HepG2 (cell line): ENCODE results near the gene RPL23. TPM values are rescaled to one million over a fixed set of nuclear protein-coding genes. Genes with fewer than 3 reads are reported as not detected.
A peak's percentile ranks its signal among the peaks of the same experiment; 100 is the strongest.

Experiments
- AGO2 ChIP-seq: fragments of 200-400 bp; formaldehyde crosslinking; optimal IDR thresholded peaks from 2 replicates; pipeline ENCODE3; 2017; ENCODE audit warnings: mild to moderate bottlenecking, low read depth, low read length, moderate library complexity
- BCLAF1 ChIP-seq: fragments of 450-650 bp; IDR thresholded peaks from 2 replicates; pipeline ENCODE4 v1.6.1; 2017; ENCODE audit warnings: mild to moderate bottlenecking
- CHD2 ChIP-seq: IDR thresholded peaks from 2 replicates; pipeline ENCODE4 v1.6.1; 2011; ENCODE audit warnings: low read depth, low read length, improper control_type of control experiment
- FLYWCH1 ChIP-seq: sonication (generic); formaldehyde crosslinking; IDR thresholded peaks from 2 replicates; pipeline ENCODE4 v1.8.1; 2023; ENCODE audit warnings: mild to moderate bottlenecking, missing genetic modification reagents
- GABPB1 ChIP-seq: IDR thresholded peaks from 2 replicates; pipeline ENCODE4 v1.6.1; 2016; ENCODE audit warnings: mild to moderate bottlenecking, missing genetic modification reagents, moderate library complexity, missing compliant biosample characterization
- GFI1 ChIP-seq: sonication (generic); formaldehyde crosslinking; IDR thresholded peaks from 2 replicates; pipeline ENCODE4 v1.5.0; 2020; ENCODE audit warnings: missing genetic modification reagents, mild to moderate bottlenecking, borderline replicate concordance
- HDAC2 ChIP-seq: sonication (generic); formaldehyde crosslinking; IDR thresholded peaks from 2 replicates; pipeline ENCODE4 v1.4.0; 2020; ENCODE audit warnings: missing genetic modification reagents
- KDM1A ChIP-seq: IDR thresholded peaks from 2 replicates; pipeline ENCODE4 v1.6.1; 2016; ENCODE audit warnings: missing compliant biosample characterization
- NCOA1 ChIP-seq: sonication (generic); formaldehyde crosslinking; IDR thresholded peaks from 2 replicates; pipeline ENCODE4 v1.9.0; 2021; ENCODE audit warnings: missing genetic modification reagents
- PHF5A ChIP-seq: IDR thresholded peaks from one replicate; pipeline ENCODE4 v1.6.1; 2018; ENCODE audit warnings: low read depth, missing genetic modification reagents; ENCODE audit not compliant: unreplicated experiment
- SATB2 ChIP-seq: sonication (generic); formaldehyde crosslinking; IDR thresholded peaks from 2 replicates; pipeline ENCODE4 v1.5.0; 2020; ENCODE audit warnings: missing genetic modification reagents
- SCMH1 ChIP-seq: sonication (generic); formaldehyde crosslinking; IDR thresholded peaks from 2 replicates; pipeline ENCODE4 v1.9.0; 2021; ENCODE audit warnings: missing genetic modification reagents, mild to moderate bottlenecking, borderline replicate concordance
- SYNCRIP ChIP-seq: fragments of 200-400 bp; formaldehyde crosslinking; IDR thresholded peaks from 2 replicates; pipeline ENCODE4 v1.6.1; 2018; ENCODE audit warnings: mild to moderate bottlenecking, low read depth, low read length; ENCODE audit not compliant: insufficient read depth
- TRIM22 ChIP-seq: fragments of 450-650 bp; IDR thresholded peaks from 2 replicates; pipeline ENCODE4 v1.6.1; 2017
- UBTF ChIP-seq: sonication (generic); formaldehyde crosslinking; IDR thresholded peaks from 2 replicates; pipeline ENCODE4 v1.4.0; 2020; ENCODE audit warnings: mild to moderate bottlenecking, missing genetic modification reagents
- ZNF430 ChIP-seq: sonication (generic); formaldehyde crosslinking; IDR thresholded peaks from 2 replicates; pipeline ENCODE4 v1.9.0; 2021; ENCODE audit warnings: mild to moderate bottlenecking, missing genetic modification reagents
- ZNF577 ChIP-seq: sonication (generic); formaldehyde crosslinking; IDR thresholded peaks from 2 replicates; pipeline ENCODE4 v1.4.0; 2020; ENCODE audit warnings: mild to moderate bottlenecking, low read depth, missing genetic modification reagents, borderline replicate concordance
- ZNF768 ChIP-seq: sonication (generic); formaldehyde crosslinking; IDR thresholded peaks from 2 replicates; pipeline ENCODE4 v1.4.0; 2020; ENCODE audit warnings: missing genetic modification reagents
- ZSCAN25 ChIP-seq: sonication (generic); formaldehyde crosslinking; IDR thresholded peaks from 2 replicates; pipeline ENCODE4 v1.8.0; 2022; ENCODE audit warnings: mild to moderate bottlenecking, missing genetic modification reagents
- polyA plus RNA-seq, 8 experiments: library from polyadenylated mRNA; depleted of rRNA in 3 of 8; stranded (reverse) in 7 of 8; unstranded in 1 of 8; fragments of >200 nt; fragmentation: Illumina TruSeq in 4 of 8; extraction: Trizol in 4 of 8; gene quantifications; 2 replicates each; pipeline versions ENCODE4 v1.2.1 to v1.2.3, GENCODE V29; 2011 to 2016; ENCODE audit warnings: low read depth in 4 of 8, missing spikeins in 1 of 8, mixed read lengths in 1 of 8; ENCODE audit not compliant: insufficient read depth in 1 of 8
- total RNA-seq, 5 experiments: library from RNA; depleted of rRNA; stranded (reverse); fragments of >200 nt; fragmentation: Illumina TruSeq; extraction: Trizol; gene quantifications; 2 replicates each; pipeline ENCODE4 v1.2.3, GENCODE V29; 2016; ENCODE audit warnings: low read depth in 1 of 5
- TF ChIP-seq, protein P1 (sequence below): sonication (generic); formaldehyde crosslinking; IDR thresholded peaks from 2 replicates; pipeline ENCODE4 v1.9.0; 2022; ENCODE audit warnings: low read depth, missing genetic modification reagents
- TF ChIP-seq, protein P2 (sequence below): IDR thresholded peaks from 2 replicates; pipeline ENCODE4 v1.6.1; 2016; ENCODE audit warnings: low read depth

The RPL23 gene
- total and polyA plus RNA-seq, 2 of the 13 experiments (the other 11 are each of a cell fraction or from before 2014, with no cell fraction given) = 2,790 to 4,860 TPM

DNA sequence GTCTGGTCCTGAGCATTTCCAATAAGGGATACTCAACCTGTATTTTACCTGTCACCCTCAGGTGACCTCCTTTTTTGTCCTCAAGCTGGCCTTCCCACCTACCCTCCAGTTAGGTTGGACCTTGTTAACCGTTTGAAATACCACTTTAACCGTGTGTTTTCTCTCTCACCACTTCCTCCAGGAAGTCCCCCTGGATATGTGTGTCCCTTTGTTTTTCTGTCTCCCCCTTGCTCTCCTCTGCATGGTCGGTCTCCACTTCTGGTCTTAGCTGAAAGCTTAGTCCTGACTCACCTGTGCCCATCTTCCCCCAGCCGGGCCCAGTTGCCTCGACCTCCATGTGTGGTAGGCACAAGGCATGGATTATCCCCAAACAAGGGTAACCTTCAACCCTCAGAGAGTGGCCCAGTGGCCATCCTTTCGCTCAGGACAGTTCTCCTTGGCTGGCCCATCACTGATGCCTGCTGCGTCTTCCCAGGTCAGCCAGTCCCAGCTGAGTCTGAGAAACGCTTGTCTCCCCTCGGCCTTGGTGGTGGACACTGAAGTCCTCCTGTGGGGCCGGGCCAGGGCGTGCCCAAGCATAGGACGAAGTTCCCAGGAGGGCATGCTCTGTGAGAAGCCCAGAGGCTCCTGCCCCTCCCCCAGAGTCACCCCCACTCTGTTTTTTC, 36.4 kb upstream of the RPL23 start (continued):
- peak; percentile 20; the same call in 1 of the 2 replicates for TF ChIP-seq ZNF768 (CRISPR knock-in tag)
- no peak for TF ChIP-seq SCMH1 (CRISPR knock-in tag)
- no peak for TF ChIP-seq SATB2 (CRISPR knock-in tag)
- TF ChIP-seq GABPB1 (CRISPR knock-in tag) = no peak
- no peak for TF ChIP-seq BCLAF1
- TF ChIP-seq, protein P1, sequence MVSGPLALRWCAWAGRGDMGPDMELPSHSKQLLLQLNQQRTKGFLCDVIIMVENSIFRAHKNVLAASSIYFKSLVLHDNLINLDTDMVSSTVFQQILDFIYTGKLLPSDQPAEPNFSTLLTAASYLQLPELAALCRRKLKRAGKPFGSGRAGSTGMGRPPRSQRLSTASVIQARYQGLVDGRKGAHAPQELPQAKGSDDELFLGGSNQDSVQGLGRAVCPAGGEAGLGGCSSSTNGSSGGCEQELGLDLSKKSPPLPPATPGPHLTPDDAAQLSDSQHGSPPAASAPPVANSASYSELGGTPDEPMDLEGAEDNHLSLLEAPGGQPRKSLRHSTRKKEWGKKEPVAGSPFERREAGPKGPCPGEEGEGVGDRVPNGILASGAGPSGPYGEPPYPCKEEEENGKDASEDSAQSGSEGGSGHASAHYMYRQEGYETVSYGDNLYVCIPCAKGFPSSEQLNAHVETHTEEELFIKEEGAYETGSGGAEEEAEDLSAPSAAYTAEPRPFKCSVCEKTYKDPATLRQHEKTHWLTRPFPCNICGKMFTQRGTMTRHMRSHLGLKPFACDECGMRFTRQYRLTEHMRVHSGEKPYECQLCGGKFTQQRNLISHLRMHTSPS (CRISPR knock-in tag) = no peak
- TF ChIP-seq HDAC2 (CRISPR knock-in tag) = no peak
- TF ChIP-seq CHD2 = no peak
- no peak for TF ChIP-seq FLYWCH1
- TF ChIP-seq ZSCAN25 (CRISPR knock-in tag) = no peak
- TF ChIP-seq KDM1A (CRISPR knock-in tag) = no peak
- TF ChIP-seq ZNF577 = no peak
- peak; percentile 54 for TF ChIP-seq AGO2
- TF ChIP-seq SYNCRIP = no peak
- no peak for TF ChIP-seq TRIM22
- TF ChIP-seq NCOA1 (CRISPR knock-in tag) = no peak
- TF ChIP-seq GFI1 = no peak
- TF ChIP-seq PHF5A (CRISPR knock-in tag) = no peak
- no peak for TF ChIP-seq UBTF (CRISPR knock-in tag)
- TF ChIP-seq, protein P2, sequence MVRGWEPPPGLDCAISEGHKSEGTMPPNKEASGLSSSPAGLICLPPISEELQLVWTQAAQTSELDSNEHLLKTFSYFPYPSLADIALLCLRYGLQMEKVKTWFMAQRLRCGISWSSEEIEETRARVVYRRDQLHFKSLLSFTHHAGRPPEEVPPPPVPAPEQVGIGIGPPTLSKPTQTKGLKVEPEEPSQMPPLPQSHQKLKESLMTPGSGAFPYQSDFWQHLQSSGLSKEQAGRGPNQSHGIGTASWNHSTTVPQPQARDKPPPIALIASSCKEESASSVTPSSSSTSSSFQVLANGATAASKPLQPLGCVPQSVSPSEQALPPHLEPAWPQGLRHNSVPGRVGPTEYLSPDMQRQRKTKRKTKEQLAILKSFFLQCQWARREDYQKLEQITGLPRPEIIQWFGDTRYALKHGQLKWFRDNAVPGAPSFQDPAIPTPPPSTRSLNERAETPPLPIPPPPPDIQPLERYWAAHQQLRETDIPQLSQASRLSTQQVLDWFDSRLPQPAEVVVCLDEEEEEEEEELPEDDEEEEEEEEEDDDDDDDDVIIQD (CRISPR knock-in tag) = no peak
- TF ChIP-seq ZNF430 (CRISPR knock-in tag) = no peak
